EH (cell line): ENCODE results near the gene MC2R.
"Not testable (repeated sequence)": the region's sequence is repeated elsewhere in the genome, so short reads cannot be mapped to it uniquely, and the experiment has no call there.

Experiments
- DNase-seq: peaks from one replicate; pipeline ENCODE4 v3.0.0-alpha.2; 2015; ENCODE audit warnings: low read depth

The MC2R gene

DNA sequence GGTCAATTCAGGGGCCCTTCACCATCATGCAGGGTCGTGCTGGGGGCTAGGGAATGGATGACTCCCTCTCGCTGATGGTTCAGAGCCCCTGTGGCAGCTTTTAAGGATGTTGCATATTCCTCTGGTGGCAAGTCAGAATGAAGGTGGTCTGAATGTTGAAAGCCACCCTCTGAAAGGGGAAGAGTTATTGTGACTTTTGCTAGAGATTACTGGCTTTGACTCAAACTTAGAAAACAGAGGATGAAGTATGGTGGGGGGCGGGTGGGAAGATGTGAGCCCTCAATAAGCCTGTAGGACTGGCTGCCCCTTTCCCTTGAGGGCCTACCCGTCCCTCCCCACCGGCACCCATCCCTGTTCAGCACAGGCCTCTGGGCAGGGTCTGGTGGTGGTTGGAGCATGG, 23.2 kb downstream of the MC2R start:
- no peak for DNase-seq

DNA sequence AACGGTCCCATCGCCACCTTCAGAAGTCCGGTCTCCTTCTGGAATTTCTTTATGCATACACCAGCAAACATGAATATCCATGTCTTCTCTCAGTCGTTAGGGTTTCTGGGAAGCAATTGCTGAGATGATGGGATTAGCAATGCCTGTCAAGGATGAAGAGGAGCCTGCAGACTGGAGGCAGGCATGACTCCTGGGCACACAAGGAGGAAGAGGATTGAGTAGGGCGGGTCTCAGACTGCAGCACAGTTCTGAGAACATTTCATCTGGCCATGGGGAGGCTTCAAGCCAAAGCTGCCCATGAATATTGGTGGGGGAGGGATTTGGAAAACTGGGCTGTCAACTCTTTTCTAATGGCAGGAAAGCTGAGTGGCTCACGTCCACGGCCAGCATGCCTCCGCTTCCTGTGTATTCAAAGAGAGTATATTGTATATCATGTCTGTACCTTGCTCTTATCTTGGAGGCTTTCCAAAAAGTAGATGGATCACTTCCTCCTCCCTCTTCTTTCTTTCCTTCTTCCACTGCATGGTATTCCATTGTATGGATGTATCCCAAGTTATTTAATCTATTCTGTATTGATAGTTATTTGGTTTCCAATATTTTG, 24.5 kb downstream of the MC2R start:
- no peak for DNase-seq

DNA sequence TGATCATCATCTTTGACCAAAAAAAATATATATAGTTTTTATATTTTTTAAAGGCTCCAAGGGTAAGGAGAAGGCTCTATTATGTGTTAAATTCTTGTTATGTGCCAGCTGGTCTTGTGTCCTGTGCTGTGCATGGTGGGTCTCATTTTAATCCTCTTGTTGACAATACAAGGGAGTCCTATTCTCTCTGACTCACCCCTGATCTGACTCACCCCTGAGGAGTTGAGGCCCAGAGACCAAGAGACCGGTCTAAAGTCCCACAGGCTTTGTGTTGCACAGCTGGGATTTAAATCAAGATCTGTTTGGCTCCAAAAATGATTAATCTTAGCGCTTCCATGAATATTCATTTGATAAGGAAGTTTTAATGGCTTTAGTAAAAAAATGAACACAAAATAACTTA, 25.7 kb downstream of the MC2R start:
- no peak for DNase-seq

DNA sequence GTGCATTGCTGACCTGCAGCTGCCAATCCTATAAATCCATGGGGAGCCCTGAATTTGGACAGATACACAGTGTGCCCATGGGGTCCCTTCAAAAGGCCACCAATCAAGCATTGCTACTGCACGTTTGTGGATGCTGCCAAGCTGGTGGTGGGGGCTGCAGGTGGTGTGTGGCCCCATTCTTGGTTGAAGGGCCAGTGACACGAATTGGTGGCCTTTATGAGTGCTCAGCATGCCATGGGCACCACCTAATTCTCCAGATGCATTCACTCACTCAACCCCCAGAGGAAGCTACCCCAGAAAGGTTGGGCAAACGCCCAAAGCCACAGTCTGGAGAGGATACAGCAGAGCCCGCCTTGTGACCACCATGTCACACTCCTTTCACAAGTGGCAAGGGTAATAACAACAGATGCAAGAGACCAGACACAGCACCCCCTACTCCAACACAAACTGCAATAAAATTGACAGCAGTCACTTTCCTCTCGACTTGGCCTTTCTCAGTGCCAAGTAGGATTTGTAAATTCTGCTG, 27.1 kb downstream of the MC2R start:
- no peak for DNase-seq

DNA sequence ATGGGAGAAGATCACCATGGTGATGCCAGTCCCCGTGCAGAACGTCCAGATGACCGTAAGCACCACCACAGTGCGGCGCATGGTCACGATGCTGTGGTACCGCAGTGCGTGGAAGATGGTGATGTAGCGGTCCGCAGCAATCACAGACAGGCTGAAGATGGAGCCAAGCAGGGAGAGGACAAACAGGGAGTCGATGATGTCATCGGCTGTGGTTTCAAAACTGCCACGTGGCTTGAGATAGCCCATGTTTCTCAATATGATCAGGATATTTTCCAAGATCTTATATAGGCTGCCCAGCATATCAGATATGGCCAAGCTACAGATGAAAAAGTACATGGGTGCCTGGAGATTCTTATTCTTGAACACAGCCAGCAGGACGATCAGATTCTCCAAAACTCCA, 30.3 kb downstream of the MC2R start:
- no peak for DNase-seq

DNA sequence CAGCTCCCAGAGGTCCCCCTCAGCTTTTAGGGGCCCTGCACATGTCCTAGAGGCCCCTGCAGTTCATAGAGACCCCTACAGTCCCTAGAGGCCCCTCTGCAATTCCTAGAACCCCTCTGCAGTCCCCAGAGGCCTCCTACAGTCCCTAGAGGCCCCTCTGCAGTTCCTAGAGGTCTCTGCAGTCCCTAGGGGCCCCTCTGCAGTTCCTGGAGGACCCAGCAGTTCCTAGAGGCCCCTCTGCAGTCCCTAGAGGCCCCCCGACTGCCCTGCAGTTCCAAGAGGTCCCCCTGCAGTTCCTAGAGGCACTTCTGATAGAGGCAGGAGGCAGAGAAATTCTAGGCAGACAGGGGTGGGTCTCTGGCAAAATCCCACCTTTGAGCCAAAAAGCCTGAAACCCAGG, 35.4 kb downstream of the MC2R start:
- DNase-seq = no peak

DNA sequence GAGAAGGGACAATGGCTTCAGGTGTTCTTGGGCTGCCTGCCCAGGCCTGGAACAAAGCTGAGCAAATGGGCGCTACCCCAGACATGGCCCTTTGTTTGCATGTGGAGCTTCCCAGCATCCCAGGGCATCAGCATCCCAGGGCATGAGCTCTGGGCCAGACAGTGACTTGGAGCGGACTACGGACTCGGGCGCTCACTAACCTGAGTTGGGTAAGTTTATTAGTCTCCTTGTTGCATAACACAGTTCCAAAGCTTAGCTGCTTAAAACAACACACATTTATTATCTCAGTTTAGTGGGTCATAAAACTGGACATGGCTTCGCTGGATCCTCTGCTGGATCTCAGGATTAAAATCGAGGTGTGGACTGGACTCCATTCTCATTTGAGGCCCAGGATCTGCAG, 35.8 kb downstream of the MC2R start:
- DNase-seq = no peak

DNA sequence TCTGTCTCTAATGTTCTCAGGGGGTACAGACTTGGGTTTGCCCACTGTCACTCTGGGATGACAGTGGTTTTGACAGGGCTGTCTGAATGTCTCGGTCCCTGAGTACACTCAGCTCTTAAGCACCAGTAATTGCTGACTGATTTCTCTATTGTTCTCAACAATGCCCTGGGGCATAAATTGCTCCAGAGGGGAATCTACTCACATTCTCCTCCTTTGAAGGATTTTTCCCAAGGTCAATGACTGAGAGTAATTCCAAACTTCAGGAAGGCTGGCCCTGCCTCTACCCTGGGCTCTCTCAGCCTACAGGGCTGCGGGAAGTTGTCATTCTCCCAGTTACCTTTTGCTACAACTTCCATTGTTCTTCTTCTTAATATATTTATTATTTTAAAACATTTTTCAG, 36.5 kb downstream of the MC2R start:
- DNase-seq = no peak

DNA sequence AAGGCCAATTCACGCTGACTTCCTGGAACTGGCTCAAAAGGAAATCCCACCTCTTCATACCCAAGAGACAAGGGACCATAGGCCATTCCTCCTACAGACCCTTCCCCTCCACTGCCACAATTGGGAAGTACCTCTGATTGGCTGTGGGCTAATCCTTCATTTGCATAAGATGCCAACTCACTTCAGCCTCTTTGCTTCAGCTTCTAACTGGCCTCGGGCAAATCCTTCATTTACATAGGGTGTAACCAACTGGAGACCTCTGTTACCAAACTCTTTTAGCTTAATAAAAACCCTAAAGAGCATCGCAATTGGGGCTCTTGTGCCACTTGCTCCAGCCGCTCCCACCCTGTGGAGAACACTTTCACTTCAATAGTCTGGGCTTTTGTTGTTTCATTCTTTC, 38.2 kb downstream of the MC2R start:
- DNase-seq = no peak

DNA sequence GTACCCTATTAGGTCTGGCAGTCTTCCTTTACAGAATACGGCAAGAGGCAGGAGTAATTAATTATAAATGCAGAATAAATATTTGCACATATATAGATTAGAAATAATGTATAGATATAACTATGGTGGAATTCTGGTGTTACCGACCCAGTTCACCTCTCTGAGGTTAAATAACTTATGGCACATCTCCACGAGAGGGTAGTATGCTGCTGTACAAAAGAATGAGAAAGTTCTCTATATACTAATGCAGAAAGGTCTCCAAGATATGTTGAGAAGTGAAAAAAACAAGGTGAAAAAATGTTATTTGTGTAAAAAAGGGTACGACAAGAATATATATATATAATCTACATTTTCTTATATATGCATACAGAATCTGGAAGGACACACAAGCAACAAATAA, 40.8 kb downstream of the MC2R start:
- no peak for DNase-seq

DNA sequence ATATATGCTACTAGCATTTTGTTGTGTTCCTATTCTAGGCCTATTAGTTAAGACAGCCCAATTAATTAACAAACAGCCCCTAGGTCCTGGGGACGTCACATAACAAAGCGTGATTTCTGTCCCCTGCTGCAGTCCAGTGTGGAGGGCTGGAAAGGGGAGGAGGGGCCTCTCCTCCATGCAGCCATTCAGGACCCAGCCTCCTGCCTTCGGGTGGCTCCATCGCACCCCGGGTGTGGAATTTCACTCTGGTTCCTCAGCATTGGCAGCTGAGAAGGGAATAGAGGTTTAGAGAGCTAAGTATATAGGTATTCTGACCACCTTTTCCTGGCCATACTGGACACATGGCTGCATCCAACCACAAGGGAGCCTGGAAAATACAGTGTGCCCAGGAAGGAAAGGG, 42.4 kb downstream of the MC2R start:
- DNase-seq = no peak

DNA sequence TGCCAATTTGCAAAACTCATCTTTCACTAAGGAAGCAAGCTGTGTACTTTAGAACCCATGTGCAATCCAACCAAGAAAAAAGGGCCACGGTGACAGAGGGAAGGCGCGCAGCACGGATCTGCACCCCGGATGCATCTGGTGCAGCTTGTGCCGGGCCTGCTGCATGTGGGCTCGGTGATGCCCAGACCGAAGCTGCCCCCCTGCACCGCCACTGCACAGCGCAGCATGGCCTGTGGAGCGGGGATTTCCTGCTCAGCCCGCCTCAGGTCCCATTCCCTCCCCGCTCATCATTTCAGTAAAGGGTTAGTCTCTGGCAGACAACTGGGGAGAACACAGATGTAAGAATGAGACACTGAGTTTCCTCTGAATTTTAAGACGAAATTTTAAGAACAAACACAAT, 43.0 kb downstream of the MC2R start:
- no peak for DNase-seq

DNA sequence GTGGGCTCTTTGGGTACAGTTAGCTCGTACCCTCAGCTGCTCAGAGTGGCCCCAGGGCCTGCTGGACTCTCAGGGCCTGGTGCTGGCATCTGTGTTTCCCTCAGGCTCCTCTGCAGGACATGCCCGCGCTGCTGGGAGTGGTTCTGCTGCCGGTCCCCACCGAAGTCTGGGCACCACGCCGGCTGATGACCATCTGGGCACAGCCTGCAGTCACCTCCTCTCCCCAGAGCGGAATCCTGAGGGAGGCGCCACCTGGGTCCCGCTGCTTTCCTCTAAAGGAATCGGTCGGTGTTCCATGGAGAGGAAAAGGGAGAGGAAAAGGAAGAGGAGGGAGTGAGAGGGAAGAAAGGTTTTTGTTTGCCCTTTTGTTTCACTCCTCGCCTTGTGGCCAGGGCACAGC, 43.6 kb downstream of the MC2R start:
- no peak for DNase-seq

DNA sequence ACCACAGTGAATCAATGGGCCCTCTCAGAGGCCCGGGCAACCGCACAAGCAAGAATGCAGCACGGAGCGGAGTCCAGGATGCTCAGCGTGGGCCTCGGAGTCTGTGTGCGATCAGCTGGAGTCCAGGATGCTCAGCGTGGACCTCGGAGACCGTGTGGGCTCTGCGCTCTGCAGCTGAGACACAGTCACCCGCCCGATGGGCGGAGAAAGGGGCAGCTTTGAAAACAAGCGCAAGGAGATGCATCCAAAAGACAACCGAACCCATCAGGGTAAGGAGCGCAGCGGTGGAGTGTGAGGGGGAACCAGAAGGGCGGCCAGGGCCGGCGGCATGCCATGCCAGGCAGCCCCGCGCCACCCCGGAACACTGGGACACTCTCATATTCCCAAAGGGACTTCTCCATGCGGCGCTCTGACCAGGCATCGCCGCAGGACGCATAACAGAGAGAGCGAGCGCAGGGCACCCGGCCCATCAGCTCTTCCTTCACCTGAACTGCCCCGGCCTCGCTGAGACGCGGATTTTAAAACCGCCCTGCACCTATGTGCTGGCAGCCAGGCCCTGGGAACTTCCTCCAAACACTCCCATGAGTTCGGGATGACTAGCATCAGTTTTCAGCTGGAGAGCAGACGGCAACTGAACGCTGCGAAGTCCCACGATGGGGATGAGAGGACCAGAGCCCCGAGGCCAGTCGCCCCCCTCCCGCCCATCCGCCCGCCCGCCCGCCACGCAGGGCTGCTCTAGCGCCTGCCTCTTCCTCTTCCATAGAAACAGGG, 46.6 kb downstream of the MC2R start:
- no peak for DNase-seq

DNA sequence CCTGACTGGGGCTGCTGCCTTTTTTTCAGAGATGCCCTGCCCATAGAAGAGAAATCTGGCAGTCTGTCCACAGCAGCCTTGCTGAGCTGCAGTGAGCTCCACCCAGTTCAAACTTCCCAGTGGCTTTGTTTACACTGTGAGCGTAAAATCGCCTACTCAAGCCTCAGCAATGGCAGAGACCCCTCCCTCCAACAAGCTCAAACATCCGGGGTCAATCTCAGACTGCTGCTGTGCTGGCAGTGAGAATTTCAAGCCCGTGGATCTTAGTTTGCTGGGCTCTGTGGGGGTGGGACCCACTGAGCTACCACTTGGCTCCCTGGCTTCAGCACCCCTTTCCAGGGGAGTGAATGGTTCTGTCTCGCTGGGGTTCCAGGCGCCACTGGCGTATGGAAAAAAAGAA, 52.4 kb downstream of the MC2R start:
- not testable (repeated sequence) for DNase-seq

DNA sequence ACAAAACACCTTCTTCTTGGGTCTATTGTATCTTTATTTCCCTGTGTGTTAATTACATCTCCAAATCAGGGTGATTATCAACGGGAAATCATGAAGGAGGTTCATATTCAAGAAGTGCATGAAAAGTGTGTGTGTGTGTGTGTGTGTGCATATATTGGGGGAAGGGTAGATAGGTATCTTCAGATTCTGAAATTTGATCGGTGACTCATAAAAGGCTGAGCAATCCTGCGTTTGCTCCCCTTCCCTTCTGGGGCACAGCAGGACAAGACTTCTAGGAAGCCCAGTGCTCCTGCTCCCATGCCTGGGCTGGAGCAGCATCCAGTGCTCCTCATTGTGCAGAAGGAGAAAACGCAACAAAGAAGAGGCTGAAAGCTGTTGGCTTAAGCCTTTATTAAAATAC, 65.5 kb downstream of the MC2R start:
- no peak for DNase-seq

DNA sequence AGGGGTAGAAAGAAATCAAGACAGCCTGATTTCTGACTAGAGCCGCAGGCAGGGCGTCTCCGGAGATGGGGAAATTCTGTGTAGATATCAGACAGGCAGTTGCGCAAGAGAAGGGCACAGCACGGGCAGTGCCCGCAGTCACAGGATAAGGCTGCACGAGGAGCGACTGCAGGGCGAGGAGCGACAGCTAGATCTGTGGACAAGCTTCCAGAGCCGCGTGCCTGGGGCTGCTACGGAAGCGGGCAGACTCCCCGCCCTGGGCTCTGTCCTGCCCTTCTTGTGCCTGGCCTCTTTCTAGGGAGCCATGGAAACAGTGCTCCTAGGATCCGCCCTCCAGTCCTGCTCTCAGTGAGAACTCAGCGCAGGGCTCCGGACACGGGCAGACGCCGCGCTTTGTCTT, 78.8 kb downstream of the MC2R start:
- DNase-seq = no peak

DNA sequence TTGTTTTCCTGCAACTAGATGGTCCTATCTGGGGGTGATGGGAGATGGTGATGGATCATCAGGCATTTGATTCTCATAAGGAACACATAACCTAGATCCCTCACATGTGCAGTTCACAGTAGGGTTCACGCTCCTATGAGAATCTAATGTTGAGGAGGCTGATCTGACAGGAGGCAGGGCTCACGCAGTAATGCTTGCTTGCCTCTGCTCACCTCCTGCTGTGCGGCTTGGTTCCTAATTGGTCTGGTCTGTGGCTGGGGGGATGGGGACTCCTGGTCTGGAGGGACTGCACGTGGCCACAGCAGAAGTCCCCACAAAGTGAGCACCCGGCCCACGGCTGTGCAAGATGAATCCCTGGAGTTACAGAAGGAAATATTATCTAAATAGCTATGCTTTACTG, 80.1 kb downstream of the MC2R start:
- no peak for DNase-seq

DNA sequence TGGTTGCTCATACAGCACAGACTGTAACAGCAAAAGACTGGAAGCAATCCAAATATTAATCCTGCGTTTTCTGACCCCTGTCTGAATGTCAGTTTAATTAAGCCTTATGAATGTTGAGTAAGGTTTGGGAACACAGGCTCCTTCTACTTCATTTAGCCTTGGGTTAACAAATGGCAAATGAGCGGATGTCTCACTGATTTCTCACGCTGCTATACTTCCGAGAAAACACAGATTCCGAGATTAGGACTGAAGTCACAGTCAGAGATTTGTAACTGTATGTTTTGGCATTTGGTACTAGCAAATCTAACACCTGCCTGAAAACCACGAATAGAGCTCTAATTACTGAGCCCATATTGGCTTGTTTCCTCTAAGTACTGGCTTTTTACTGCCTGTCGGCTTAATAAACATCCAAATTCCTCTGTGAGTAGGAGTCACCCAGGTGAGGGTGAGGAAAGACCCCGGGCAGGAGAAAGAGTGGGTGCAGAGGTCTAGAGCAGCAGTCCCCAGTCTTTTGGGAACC, 80.8 kb downstream of the MC2R start:
- no peak for DNase-seq
